Fibroblast of upper back skin (primary cell): ENCODE measurements around the gene LRRC71.
A peak's percentile ranks its signal among the peaks of the same experiment; 100 is the strongest.

Experiments used
- DNase-seq: peaks from one replicate; pipeline ENCODE4 v3.0.0-alpha.2; 2013

The LRRC71 gene

GRCh38 chr1:156920233-156921052 lies at the start of gene LRRC71:
Gene LRRC71 (plus strand): TSS chr1:156920632. CDS start chr1:156920804, 172 bp downstream.
- peak; percentile 73 for DNase-seq

DNA sequence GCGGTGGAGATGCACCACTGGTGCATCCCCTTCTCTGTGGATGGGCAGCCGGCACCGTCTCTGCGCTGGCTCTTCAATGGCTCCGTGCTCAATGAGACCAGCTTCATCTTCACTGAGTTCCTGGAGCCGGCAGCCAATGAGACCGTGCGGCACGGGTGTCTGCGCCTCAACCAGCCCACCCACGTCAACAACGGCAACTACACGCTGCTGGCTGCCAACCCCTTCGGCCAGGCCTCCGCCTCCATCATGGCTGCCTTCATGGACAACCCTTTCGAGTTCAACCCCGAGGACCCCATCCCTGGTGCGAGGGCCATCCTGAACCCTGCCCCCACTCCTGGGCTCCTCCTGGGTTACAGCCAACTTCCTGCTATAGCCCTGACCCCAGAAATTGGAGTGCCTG lies 46.8 kb upstream of the LRRC71 start:
- no peak for DNase-seq

DNA sequence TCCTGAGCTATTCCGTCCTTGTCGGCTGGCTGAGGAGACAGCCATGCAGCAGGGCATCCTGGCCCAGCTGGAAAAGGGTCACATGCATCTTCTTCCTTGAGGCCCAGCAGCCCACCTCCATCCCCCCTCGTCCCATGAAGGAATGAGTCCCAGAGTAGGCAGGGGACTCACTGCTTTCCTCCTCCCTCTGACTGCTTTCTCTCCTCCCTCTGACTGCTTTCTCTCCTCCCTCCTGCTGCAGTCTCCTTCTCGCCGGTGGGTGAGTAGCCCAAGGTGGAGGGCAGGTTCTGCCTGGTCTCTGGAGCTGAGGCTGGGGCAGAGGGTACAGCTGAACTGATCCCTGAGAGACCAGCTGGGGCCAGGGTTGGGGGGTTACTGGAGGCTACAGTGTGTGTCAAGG lies 46.3 kb upstream of the LRRC71 start:
- no peak for DNase-seq

GRCh38 chr1:156874572-156875340 lies 45.7 kb upstream of the LRRC71 start:
- no peak for DNase-seq

DNA sequence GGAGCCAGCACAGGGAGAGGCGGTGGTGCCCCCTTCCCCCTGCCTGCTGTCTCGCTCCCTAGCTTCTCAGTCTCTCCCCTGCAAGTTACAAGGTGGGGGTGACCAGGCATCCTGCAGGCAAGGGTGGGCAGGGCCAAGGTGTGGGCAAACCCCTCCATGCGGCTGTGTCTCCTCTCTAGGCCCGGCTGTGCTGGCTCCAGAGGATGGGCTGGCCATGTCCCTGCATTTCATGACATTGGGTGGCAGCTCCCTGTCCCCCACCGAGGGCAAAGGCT lies 45.2 kb upstream of the LRRC71 start:
- no peak for DNase-seq

DNA sequence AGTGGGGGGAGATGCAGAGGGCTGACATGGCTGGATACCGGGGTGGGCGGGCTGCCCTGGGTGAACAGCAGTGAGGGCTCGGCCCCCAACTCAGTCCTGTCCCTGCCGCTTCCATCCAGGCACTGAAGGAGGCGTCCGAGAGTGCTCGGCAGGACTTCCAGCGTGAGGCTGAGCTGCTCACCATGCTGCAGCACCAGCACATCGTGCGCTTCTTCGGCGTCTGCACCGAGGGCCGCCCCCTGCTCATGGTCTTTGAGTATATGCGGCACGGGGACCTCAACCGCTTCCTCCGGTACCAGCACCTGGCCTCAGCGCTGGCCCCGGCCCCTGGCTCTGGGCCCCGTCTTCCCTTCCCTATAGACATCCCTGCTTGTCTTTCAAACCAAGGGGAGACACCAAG lies 44.2 kb upstream of the LRRC71 start:
- no peak for DNase-seq

DNA sequence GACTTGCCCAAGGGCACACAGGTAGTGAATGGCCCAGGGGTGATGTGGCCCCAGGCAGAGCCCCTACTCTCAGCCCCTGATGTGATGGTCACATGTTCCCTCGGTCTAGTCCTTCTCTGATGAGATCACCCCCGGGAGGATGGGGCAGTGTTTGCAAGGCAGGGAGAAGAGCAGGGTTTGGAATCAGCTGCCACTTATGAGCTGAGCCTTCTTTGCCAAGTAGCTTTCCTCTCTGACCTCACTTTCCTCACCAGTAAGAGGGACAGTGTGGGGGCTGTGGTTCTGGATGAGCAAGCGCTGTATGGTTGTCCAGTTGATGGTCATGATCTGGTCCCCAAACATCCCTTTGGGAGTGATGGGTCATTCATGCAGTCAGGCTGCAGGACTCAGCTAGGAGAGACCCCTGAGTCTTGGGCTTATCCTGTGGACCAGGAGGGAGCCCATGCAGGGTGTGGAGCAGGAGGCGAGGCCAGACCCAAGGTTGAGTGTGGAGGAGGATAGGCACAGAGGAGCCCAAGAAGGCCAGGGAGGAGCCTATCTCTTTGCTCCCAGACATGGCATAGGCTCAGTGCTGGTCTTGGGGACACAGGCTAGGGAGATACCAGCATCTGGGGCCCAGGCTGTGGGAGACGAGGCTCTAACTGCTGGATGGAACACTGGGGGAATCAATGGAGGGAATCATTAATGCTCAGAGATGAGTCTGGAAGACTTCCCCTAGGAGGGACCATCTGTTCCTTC lies 42.8 kb upstream of the LRRC71 start:
- no peak for DNase-seq

GRCh38 chr1:156879876-156880275 lies 40.6 kb upstream of the LRRC71 start:
- DNase-seq: no peak

GRCh38 chr1:156880473-156880872 lies 40.0 kb upstream of the LRRC71 start:
- DNase-seq: no peak

DNA sequence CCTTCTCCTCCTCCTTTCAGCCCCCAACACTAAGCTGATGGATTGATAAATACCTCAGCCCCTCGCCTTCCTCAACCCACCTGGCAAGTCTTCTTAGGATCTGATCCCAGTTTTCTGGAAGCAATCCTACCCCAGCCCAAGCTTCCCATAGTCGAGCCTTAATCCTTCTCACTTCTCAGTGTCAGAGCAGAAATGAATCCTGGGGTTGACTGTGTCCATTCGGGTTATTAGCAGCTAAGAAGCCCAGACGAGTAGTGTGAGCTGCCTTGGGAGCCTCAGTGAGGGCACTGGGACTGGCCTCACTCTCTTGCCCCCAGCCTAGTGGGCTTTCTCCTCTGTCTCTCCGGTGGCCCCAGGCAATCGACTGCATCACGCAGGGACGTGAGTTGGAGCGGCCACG lies 39.3 kb upstream of the LRRC71 start:
- DNase-seq: no peak

- no peak for DNase-seq
These were observed 38.8 kb upstream of the LRRC71 start for GRCh38 chr1:156881663-156882062.

GRCh38 chr1:156882543-156882942 lies 37.9 kb upstream of the LRRC71 start:
- no peak for DNase-seq

- no peak for DNase-seq
These were observed 36.5 kb upstream of the LRRC71 start for GRCh38 chr1:156883919-156884318.

- DNase-seq: no peak
These were observed 35.8 kb upstream of the LRRC71 start for GRCh38 chr1:156884560-156885184.

DNA sequence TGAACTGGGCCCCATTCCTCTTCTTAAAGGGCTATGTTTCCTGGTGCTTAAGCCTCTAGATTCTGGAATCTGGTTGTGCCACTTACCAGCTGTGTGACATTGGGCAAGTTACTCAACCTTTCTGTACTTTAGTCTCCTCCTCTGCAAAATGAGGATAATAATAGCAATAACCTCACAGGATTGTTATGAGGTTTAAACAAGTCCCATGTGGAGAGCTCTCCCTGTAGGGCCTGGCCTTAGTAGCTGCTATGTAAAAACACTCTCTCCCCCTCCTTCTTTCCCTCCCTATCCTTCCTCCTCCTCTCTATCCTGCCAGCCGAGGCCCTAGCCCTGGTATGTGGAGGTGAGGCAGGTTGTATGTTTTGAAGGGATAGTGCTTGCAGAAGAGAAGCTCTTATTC lies 35.1 kb upstream of the LRRC71 start:
- DNase-seq: no peak

DNA sequence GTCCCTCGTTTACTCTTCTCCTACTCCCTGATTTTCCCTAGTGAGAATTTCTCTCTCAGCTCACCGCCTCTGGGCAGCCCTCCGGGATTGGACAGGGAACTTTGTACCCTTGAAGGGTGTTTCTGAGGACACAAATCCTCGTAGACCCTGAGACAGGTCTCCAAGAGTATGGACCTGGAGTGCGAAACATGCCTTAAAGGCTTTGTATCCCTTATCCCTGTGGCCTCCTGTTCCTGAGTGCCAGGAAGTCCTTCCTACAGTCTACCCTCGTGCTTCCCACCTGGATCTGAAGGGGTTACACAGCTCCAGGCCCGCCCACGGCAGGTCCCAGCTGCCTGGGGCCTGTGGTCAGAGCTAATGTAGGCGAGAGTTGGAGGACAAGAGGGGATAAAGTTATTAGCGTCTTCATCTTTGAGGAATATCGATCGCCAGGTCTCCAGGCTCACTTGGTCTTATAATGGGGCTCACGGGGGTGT lies 34.5 kb upstream of the LRRC71 start:
- no peak for DNase-seq

DNA sequence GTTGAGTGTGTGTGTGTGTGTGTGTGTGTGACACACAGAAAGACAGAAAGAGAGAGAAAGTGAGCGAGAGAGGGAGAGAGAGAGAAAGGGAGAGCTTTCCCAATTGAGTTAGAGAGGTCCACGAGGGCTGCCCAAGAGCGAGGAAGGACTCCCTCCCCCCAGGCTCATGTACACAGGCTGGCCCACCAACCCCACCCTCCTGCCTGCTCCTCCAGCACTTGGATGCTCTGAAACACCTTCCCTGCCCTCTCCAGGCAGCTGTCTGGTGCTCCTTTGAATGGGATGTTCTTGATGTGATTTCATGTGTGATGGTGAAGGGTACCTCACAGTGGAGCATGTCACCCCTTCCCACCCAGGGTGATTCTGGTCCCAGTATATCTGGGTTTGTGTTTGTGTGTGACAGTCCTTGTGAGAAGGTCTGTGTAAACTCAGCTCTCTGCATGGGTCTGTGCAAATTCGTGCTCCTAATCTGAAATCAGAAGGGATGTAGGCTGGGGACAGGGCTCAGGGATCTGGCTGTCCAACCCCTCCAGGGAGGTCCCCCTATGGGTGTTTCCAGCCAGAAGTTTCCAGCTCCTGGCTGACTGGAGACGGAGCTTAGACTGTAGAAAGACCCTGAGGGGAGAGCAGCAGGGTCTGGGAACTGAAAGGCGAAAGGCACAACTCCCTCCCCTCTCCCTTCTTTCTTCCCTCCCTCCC lies 33.7 kb upstream of the LRRC71 start:
- no peak for DNase-seq

DNA sequence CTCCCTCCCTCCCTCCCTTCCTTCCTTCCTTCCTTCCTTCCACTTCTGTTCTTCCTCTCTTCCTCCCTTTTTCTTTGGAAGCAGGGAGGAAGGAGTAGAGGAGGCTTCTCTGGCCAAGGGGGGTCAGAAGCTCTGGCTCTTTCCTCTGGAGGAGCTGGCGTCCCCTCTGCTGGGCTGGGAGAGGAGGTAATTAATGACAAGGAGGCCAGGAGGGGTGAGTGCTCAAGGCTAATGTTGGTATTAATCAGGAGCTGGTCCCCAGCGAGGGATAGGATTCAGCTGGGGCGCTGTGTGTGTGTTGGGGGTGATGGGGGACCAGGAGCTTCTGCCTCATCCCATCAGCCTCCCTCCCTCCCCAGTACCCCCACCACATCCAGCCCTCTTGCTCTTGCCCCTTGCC lies 33.1 kb upstream of the LRRC71 start:
- DNase-seq: no peak

GRCh38 chr1:156887734-156888133 lies 32.7 kb upstream of the LRRC71 start:
- DNase-seq: no peak

- peak; percentile 74 for DNase-seq
These were observed 30.4 kb upstream of the LRRC71 start for GRCh38 chr1:156889802-156890580.

GRCh38 chr1:156892190-156893047 lies 28.0 kb upstream of the LRRC71 start:
- DNase-seq: peak; percentile 86
